ENCODE results near the gene TREML1.

The TREML1 gene

GRCh38 chr6:41153992-41154625 lies at the start of gene TREML1:
Gene TREML1, minus strand, starts transcription at chr6:41154347. Its CDS starts 59 bp downstream, at chr6:41154288.
- TF ChIP-seq CTCF (IDR thresholded peaks at IDR 0.05; ENCODE audit: low read depth, low read length, missing control alignments), result no peak
- no peak within 1 kb of the TSS for H3K4me3 ChIP-seq (ENCODE audit: low read depth, low read length)
- in situ Hi-C loops (cut with HindIII; ENCODE audit: low sequenced_read_pairs), result no loop called here
- DNase-seq (ENCODE audit: low read depth), result no peak

GRCh38 chr6:41201764-41202173 lies 47.6 kb upstream of the TREML1 start:
- TF ChIP-seq CTCF (IDR thresholded peaks at IDR 0.05; ENCODE audit: low read depth, low read length, missing control alignments), result no peak
- in situ Hi-C loops (cut with HindIII; ENCODE audit: low sequenced_read_pairs), result no loop called here
- DNase-seq (ENCODE audit: low read depth), result no peak
- H3K4me3 ChIP-seq (ENCODE audit: low read depth, low read length), result no peak overlapping the region

- DNase-seq (ENCODE audit: low read depth), result no peak
- TF ChIP-seq CTCF (IDR thresholded peaks at IDR 0.05; ENCODE audit: low read depth, low read length, missing control alignments), result no peak
- in situ Hi-C loops (cut with HindIII; ENCODE audit: low sequenced_read_pairs), result no loop called here
- H3K4me3 ChIP-seq (ENCODE audit: low read depth, low read length), result no peak within 1 kb of the TSS
These were observed 47.0 kb upstream of the TREML1 start, which contains the start of gene TREML2 for GRCh38 chr6:41200901-41201763. Gene TREML2, minus strand, starts transcription at chr6:41201149. Its CDS starts 141 bp downstream, at chr6:41201008.

GRCh38 chr6:41200296-41200900 lies 46.3 kb upstream of the TREML1 start:
- H3K4me3 ChIP-seq (ENCODE audit: low read depth, low read length), result no peak overlapping the region
- no peak for TF ChIP-seq CTCF (IDR thresholded peaks at IDR 0.05; ENCODE audit: low read depth, low read length, missing control alignments)
- in situ Hi-C loops (cut with HindIII; ENCODE audit: low sequenced_read_pairs), result no loop called here
- DNase-seq (ENCODE audit: low read depth), result no peak

- DNase-seq (ENCODE audit: low read depth), result no peak
- in situ Hi-C loops (cut with HindIII; ENCODE audit: low sequenced_read_pairs), result no loop called here
- H3K4me3 ChIP-seq (ENCODE audit: low read depth, low read length), result no peak overlapping the region
These were observed 45.6 kb upstream of the TREML1 start for GRCh38 chr6:41199552-41200246.

More at GRCh38 chr6:41199552-41200246, 45.6 kb upstream of the TREML1 start:
- no peak for TF ChIP-seq CTCF (IDR thresholded peaks at IDR 0.05; ENCODE audit: low read depth, low read length, missing control alignments)
